Adrenal gland (tissue), 5 donors: ENCODE measurements around the gene GDAP2.

Experiments used
- POLR2A ChIP-seq, 2 donors: fragments of 450-650 bp; IDR thresholded peaks; one replicate each; pipeline ENCODE4 v1.6.1; 2017; ENCODE audit warnings: antibody characterized with exemption in 2 of 2, mild to moderate bottlenecking in 2 of 2, moderate library complexity in 1 of 2
- TF ChIP-seq, protein P1 (sequence below), 6 experiments: fragments of 450-650 bp in 4 of 6; fragments of 200-600 bp in 2 of 6; sonication (generic) in 1 of 6; IDR thresholded peaks; 1 replicate in 5 of 6; 2 replicates in 1 of 6; pipeline versions ENCODE4 v1.5.1 to v1.8.0; 2016 to 2021; ENCODE audit warnings: antibody characterized with exemption in 6 of 6, mild to moderate bottlenecking in 2 of 6, moderate library complexity in 1 of 6
- donor health status: DM: no; HTN: no; CAD: no.

DNA sequence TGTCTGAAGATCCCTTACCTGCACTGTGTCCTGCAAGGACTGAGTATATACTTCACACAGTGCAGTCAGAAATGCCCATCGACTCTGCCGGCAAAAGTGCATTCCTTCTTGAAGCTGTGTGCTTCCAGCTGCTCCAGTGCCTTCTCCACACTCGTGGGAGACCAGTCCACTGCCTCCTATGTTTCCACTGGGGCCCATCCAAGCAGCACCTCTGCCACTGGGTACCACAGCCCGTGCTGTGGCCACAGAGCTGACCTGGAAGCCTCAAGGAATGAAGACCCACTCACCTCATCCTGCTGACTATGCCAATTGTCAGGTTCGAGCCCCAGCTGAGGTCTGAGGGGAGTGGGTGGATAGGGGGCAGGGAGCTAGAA lies 108.1 kb downstream of the GDAP2 start:
- TF ChIP-seq POLR2A (IDR thresholded peaks at IDR 0.05) = no peak
- TF ChIP-seq, protein P1, sequence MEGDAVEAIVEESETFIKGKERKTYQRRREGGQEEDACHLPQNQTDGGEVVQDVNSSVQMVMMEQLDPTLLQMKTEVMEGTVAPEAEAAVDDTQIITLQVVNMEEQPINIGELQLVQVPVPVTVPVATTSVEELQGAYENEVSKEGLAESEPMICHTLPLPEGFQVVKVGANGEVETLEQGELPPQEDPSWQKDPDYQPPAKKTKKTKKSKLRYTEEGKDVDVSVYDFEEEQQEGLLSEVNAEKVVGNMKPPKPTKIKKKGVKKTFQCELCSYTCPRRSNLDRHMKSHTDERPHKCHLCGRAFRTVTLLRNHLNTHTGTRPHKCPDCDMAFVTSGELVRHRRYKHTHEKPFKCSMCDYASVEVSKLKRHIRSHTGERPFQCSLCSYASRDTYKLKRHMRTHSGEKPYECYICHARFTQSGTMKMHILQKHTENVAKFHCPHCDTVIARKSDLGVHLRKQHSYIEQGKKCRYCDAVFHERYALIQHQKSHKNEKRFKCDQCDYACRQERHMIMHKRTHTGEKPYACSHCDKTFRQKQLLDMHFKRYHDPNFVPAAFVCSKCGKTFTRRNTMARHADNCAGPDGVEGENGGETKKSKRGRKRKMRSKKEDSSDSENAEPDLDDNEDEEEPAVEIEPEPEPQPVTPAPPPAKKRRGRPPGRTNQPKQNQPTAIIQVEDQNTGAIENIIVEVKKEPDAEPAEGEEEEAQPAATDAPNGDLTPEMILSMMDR (IDR thresholded peaks at IDR 0.05) = no peak
